GM12878 (cell line): ENCODE results near the gene IL11. TPM values are rescaled to one million over a fixed set of nuclear protein-coding genes. Genes with fewer than 3 reads are reported as not detected.

Source experiments
- ATAC-seq: fragments of 200-7000 bp; cut with Tn5 transposase; 3 replicates; pipeline ENCODE4 v1.9.1; 2020; ENCODE audit warnings: mild to moderate bottlenecking, moderate library complexity
- BruUV-seq: library from RNA; stranded (reverse); fragments of 400-500 nt; replicated peaks from 2 replicates; lab custom pipeline; 2021; lab: Mats Ljungman, UMichigan
- CTCF ChIA-PET: fragments of 300-600 bp; sonication (Branson Sonifier 250); formaldehyde crosslinking; extraction: SDS; loops from one replicate; lab custom pipeline; 2021; ENCODE audit warnings: inconsistent platforms; lab: Yijun Ruan, JAX
- POLR2A ChIA-PET: fragments of 350-600 bp; formaldehyde crosslinking; extraction: SDS; loops from one replicate; lab custom pipeline; 2021; ENCODE audit warnings: inconsistent platforms; lab: Charles Lee
- RAD21 ChIA-PET: fragments of 300-600 bp; sonication (Branson Sonifier 250); formaldehyde crosslinking; loops from one replicate; lab custom pipeline; 2023; ENCODE audit warnings: antibody characterized with exemption; ENCODE audit not compliant: unreplicated experiment; lab: Charles Lee
- SMC1A ChIA-PET: fragments of 300-600 bp; sonication (Branson Sonifier 250); formaldehyde crosslinking; loops from one replicate; lab custom pipeline; 2023; ENCODE audit not compliant: unreplicated experiment, uncharacterized antibody; lab: Charles Lee
- DNase-seq: peaks from one replicate; pipeline ENCODE4 v3.0.0-alpha.2; 2011; ENCODE audit warnings: low read depth, low spot score
- FAIRE-seq: peaks from 3 replicates; lab custom pipeline; 2011; peaks lifted over from hg19 to GRCh38; lab: Jason Lieb, UNC
- H2AFZ ChIP-seq: 2 replicates; pipeline ENCODE4 v1.6.0; 2011; ENCODE audit warnings: low read depth, low read length, control low read depth; ENCODE audit not compliant: control insufficient read depth
- H3K27ac ChIP-seq: 2 replicates; pipeline ENCODE4 v1.5.1; 2011; ENCODE audit warnings: control low read depth; ENCODE audit not compliant: control insufficient read depth, insufficient read depth
- H3K27me3 ChIP-seq, 2 experiments: replicated peaks in 1 of 2; 2 replicates each; pipeline versions ENCODE4 v1.6.0 to v1.6.1; 2011; ENCODE audit warnings: low read length in 1 of 2; ENCODE audit not compliant: control insufficient read depth in 2 of 2, insufficient read depth in 2 of 2
- H3K36me3 ChIP-seq, 2 experiments: 2 replicates each; pipeline ENCODE4 v1.5.1; 2011; ENCODE audit warnings: low read length in 1 of 2; ENCODE audit not compliant: control insufficient read depth in 2 of 2, insufficient read depth in 2 of 2
- H3K4me1 ChIP-seq: 2 replicates; pipeline ENCODE4 v1.6.1; 2011; ENCODE audit warnings: mild to moderate bottlenecking, low read length, moderate library complexity, mixed read lengths; ENCODE audit not compliant: control insufficient read depth, insufficient read depth
- H3K4me2 ChIP-seq: 2 replicates; pipeline ENCODE4 v1.6.0; 2011; ENCODE audit warnings: control low read depth; ENCODE audit not compliant: control insufficient read depth, insufficient read depth
- H3K4me3 ChIP-seq: fragments of 200-600 bp; sonication (generic); 2 replicates; pipeline ENCODE4 v1.5.1; 2016
- H3K79me2 ChIP-seq: 2 replicates; pipeline ENCODE4 v1.6.0; 2011; ENCODE audit warnings: low read length; ENCODE audit not compliant: control insufficient read depth, insufficient read depth
- H3K9ac ChIP-seq: 2 replicates; pipeline ENCODE4 v1.8.0; 2011; ENCODE audit warnings: low read length, control low read depth, mixed read lengths; ENCODE audit not compliant: control insufficient read depth, insufficient read depth
- H3K9me3 ChIP-seq: replicated peaks from 3 replicates; pipeline ENCODE4 v1.5.1; 2011; ENCODE audit warnings: mild to moderate bottlenecking, low read length; ENCODE audit not compliant: control insufficient read depth, insufficient read depth
- H4K20me1 ChIP-seq: 2 replicates; pipeline ENCODE4 v1.6.0; 2011; ENCODE audit not compliant: control insufficient read depth, insufficient read depth
- BCL11A ChIP-seq: IDR thresholded peaks from 2 replicates; pipeline ENCODE4 v1.6.1; 2011; ENCODE audit warnings: low read depth, low read length
- CEBPZ ChIP-seq: fragments of 150-350 bp; IDR thresholded peaks from 2 replicates; pipeline ENCODE4 v1.6.1; 2016; ENCODE audit warnings: low read depth, low read length
- E2F8 ChIP-seq: fragments of 450-650 bp; IDR thresholded peaks from 2 replicates; pipeline ENCODE4 v1.6.1; 2018; ENCODE audit warnings: mild to moderate bottlenecking, low read depth, moderate library complexity; ENCODE audit not compliant: partially characterized antibody
- FOXM1 ChIP-seq: IDR thresholded peaks from 2 replicates; pipeline ENCODE4 v1.6.1; 2012; ENCODE audit warnings: low read depth, mild to moderate bottlenecking, inconsistent platforms, low read length, moderate library complexity
- NRF1 ChIP-seq: conservative IDR thresholded peaks from 2 replicates; pipeline ENCODE4 v1.6.1; 2011; ENCODE audit warnings: mild to moderate bottlenecking, low read depth, low read length, improper control_type of control experiment
- POLR2AphosphoS5 ChIP-seq: IDR thresholded peaks from 2 replicates; pipeline ENCODE4 v1.6.1; 2011; ENCODE audit warnings: mild to moderate bottlenecking, low read length, inconsistent platforms
- POU2F2 ChIP-seq: IDR thresholded peaks from 3 replicates; pipeline ENCODE4 v1.6.1; 2011; ENCODE audit warnings: low read depth, mild to moderate bottlenecking, low read length, borderline replicate concordance
- TCF7 ChIP-seq: IDR thresholded peaks from 2 replicates; pipeline ENCODE4 v1.6.1; 2014; ENCODE audit warnings: antibody characterized with exemption, borderline replicate concordance
- ZBTB33 ChIP-seq: fragments of 450-650 bp; IDR thresholded peaks from 2 replicates; pipeline ENCODE4 v1.6.1; 2017; ENCODE audit warnings: mild to moderate bottlenecking
- ZSCAN29 ChIP-seq: fragments of 450-650 bp; IDR thresholded peaks from 2 replicates; pipeline ENCODE4 v1.6.1; 2017; ENCODE audit warnings: mild to moderate bottlenecking, moderate library complexity
- WGBS: methylation state at CpG from one replicate; pipeline ENCODE4 v1.1.6; 2016; ENCODE audit warnings: low lambda C conversion rate; ENCODE audit not compliant: insufficient replicate concordance, insufficient coverage; ENCODE audit errors: missing lambda C conversion rate; 5-methylcytosine and 5-hydroxymethylcytosine counted together
- in situ Hi-C: fragments of 300-500 bp; cut with MboI; formaldehyde crosslinking; loops from 9 replicates; pipeline ENCODE4 v1.14.3; 2018; ENCODE audit warnings: mixed read lengths
- intact Hi-C: fragments of 100-400 bp; cut with micrococcal nuclease; formaldehyde crosslinking; loops from one replicate; pipeline ENCODE4 v1.14.2; 2022; ENCODE audit not compliant: unreplicated experiment
- polyA plus RNA-seq, 11 experiments: library from polyadenylated mRNA; depleted of rRNA in 4 of 11; unstranded in 6 of 11; stranded (reverse) in 5 of 11; fragments of >200 nt; fragmentation: Nextera tagmentation in 4 of 11; fragmentation: Illumina TruSeq in 1 of 11; extraction: Ambion mirVana in 4 of 11; extraction: Trizol in 1 of 11; gene quantifications; 1 replicate in 1 of 11; 2 replicates in 10 of 11; pipeline versions ENCODE4 v1.2.1 to v1.2.3, GENCODE V29; 2011 to 2016; ENCODE audit warnings: inconsistent platforms in 2 of 11, missing spikeins in 2 of 11, low read depth in 1 of 11
- total RNA-seq, 4 experiments: library from RNA; depleted of rRNA in 3 of 4; stranded (reverse); fragments of >200 nt in 3 of 4; fragmentation: Illumina TruSeq in 1 of 4; extraction: Trizol in 1 of 4; gene quantifications; 2 replicates each; pipeline versions ENCODE4 v1.2.1 to v1.2.3, GENCODE V29; 2013 to 2021

IL11 gene
- total and polyA plus RNA-seq, 10 of the 15 experiments (the other 5 are each of a cell fraction or from before 2014, with no cell fraction given), result 0.15 TPM; not detected in 9

GRCh38 chr19:55383279-55384130, 13.2 kb upstream of the IL11 start:
- POLR2A ChIA-PET, result interaction anchor here (0.5 to 3.1 kb wide), 14 partner anchors 23 to 271 kb away, joined by 3 to 26 read pairs (median 5); partner anchors contain the start of genes FIZ1, HSPBP1, KMT5C and PPP6R1
- no peak for TF ChIP-seq POLR2AphosphoS5
- TF ChIP-seq POU2F2, result no peak
- TF ChIP-seq CEBPZ, result no peak
- TF ChIP-seq ZBTB33, result no peak
- no peak for TF ChIP-seq E2F8
- TF ChIP-seq TCF7, result no peak
- TF ChIP-seq ZSCAN29, result no peak
- no peak for TF ChIP-seq BCL11A
- TF ChIP-seq NRF1, result no peak
- TF ChIP-seq FOXM1, result no peak

More at GRCh38 chr19:55383279-55384130, 13.2 kb upstream of the IL11 start:
- RAD21 ChIA-PET, result interaction anchor here (0.7 to 3.1 kb wide), 15 partner anchors 21 to 266 kb away, joined by 3 to 28 read pairs (median 4); partner anchors contain the start of genes FIZ1, ISOC2, KMT5C and PPP1R12C
- peak overlapping the region; percentile 77 for H3K9ac ChIP-seq
- BruUV-seq, result no TSS peak
- no peak for FAIRE-seq
- peaks cover 23% of the 10 kb centered on the region for H3K4me1 ChIP-seq
- CTCF ChIA-PET, result interaction anchor here (0.5 to 3.4 kb wide), 14 partner anchors 14 to 223 kb away, joined by 3 to 49 read pairs (median 4); partner anchors contain the start of genes HSPBP1, KMT5C and PPP6R1
- peak overlapping the region; percentile 89 for H3K27ac ChIP-seq
- H3K27me3 ChIP-seq, result no peaks in the 10 kb centered on the region
- intact Hi-C loops (loop anchor here (5.0 to 10.0 kb wide), 3 partner anchors 81 to 769 kb away; partner anchors contain the start of gene PPP6R1), in situ Hi-C loops (no loop called here)
- H2AFZ ChIP-seq, result peak overlapping the region; percentile 26
- H3K4me3 ChIP-seq, result peak overlapping the region; percentile 72
- 5% methylated on average over 48 of the region's 88 CpGs for WGBS
- peaks cover 11 to 12% of the 10 kb centered on the region in 2 experiments; a peak in 3 of 4 replicates for H3K36me3 ChIP-seq
- H3K9me3 ChIP-seq, result no peaks in the 10 kb centered on the region
- H3K79me2 ChIP-seq, result peaks cover 34% of the 10 kb centered on the region
- peak; percentile 7 for ATAC-seq
- DNase-seq, result no peak
- H3K4me2 ChIP-seq, result peak overlapping the region; percentile 74
- SMC1A ChIA-PET, result interaction anchor here (0.8 to 3.1 kb wide), 8 partner anchors 20 to 242 kb away, joined by 3 to 22 read pairs (median 3); partner anchors contain the start of gene KMT5C
- H4K20me1 ChIP-seq, result peaks cover 11% of the 10 kb centered on the region
